GM12892 (cell line): ENCODE measurements around the gene LRRTM4.

Source experiments
- POLR2A ChIP-seq: IDR thresholded peaks from 2 replicates; pipeline ENCODE4 v1.6.1; 2011; ENCODE audit warnings: low read depth, low read length, control low read depth
- POLR2AphosphoS5 ChIP-seq: IDR thresholded peaks from 2 replicates; pipeline ENCODE4 v1.6.1; 2011; ENCODE audit warnings: low read depth, low read length, control low read depth

GRCh38 chr2:77395011-77395410 lies 127.2 kb downstream of the LRRTM4 start:
- TF ChIP-seq POLR2A (no peak), POLR2AphosphoS5 (no peak)
